NCI-H2196 (cell line): ENCODE results near the gene DCN.
"Not testable (repeated sequence)": the region's sequence is repeated elsewhere in the genome, so short reads cannot be mapped to it uniquely, and the experiment has no call there.

Source experiments
- DNase-seq: peaks from one replicate; lab custom pipeline; 2025; ENCODE audit not compliant: unreplicated experiment; lab: John Stamatoyannopoulos, UW

Gene DCN, protein sequence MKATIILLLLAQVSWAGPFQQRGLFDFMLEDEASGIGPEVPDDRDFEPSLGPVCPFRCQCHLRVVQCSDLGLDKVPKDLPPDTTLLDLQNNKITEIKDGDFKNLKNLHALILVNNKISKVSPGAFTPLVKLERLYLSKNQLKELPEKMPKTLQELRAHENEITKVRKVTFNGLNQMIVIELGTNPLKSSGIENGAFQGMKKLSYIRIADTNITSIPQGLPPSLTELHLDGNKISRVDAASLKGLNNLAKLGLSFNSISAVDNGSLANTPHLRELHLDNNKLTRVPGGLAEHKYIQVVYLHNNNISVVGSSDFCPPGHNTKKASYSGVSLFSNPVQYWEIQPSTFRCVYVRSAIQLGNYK

DNA sequence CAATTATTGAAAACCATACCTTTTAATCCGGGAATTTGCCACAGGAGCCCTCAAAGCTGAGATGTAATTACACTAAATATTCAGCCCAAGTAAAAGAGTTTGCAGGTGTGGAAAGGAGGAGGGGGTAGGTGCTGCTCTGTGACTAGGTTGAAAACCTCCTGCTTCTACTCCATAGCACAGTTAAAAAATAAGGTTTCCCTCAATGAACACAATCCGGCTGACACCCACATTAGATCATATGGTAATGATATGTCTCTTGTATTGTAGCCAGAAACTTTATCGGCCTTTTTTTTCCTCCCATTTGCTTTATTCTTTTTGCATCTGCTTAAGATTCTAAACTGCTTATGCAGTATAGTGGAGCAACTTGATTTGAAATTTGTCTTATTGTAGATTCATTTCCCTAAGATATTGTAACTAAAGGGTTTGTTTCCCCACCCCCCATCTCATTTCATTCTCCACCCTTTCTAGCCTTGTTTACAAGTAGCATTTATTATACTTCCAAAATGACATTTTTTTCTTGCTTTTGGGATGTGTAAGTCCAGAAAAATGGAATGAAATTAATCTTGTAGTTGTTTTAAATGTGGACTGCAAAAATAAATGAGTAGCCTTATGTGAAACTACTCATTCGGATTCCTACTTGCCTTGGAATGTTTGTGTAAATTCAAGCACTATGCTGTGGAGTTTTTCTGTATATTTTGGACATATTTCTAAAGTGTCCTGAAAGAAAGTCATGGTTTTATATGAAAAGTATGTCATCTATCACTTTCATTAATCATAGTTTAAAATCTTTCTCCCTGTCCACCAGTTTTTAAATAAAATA, at the start of gene DCN:
DCN (minus strand) TSS at position 182 of the 820 bp plus-strand sequence. CDS start 4,265 bp downstream, outside the sequence.
- no peak for DNase-seq

- no peak for DNase-seq
Measured at GRCh38 chr12:91230841-91231240, 48.2 kb upstream of the DCN start.

GRCh38 chr12:91226951-91227350, 44.3 kb upstream of the DCN start:
- DNase-seq, result no peak

DNA sequence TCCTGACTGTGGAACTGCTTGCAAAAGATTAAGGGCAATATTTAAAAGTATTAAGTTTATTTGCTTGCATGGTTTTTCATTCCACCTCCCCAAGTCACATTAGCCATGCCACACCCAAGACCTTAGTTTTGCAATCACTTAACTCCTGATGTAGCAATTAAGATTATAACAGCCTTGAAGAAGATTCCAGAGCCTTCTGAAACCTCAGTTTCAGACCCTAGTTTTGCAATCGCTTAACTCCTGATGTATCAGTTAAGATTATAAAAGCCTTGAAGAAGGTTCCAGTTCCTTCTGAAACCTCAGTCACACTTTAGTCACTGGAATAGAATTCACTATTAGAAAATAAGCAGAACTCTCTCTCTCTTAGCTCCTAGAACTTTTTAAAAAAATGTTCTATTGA, 42.7 kb upstream of the DCN start:
- no peak for DNase-seq

- no peak for DNase-seq
Measured at GRCh38 chr12:91224401-91224800, 41.8 kb upstream of the DCN start.

DNA sequence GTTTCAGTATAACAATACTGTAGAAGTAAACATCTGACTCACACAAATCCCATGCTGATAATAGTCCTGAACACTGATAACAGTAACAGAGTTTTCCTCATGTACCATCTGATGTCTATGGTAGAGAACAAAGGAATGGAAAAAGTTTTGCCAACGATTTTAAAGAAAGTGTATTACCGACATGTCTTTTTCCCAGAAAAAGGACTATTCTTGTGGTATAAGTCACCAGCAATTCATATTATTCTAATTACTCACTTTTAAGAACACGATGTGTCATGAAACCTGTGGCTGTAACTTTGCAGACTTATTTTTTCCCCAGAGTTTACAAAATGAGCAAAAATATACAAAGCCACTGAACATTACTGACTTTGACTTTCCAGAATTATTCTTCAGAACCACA, 40.1 kb upstream of the DCN start:
- no peak for DNase-seq

GRCh38 chr12:91219919-91220318, 37.3 kb upstream of the DCN start:
- no peak for DNase-seq

GRCh38 chr12:91219511-91219910, 36.9 kb upstream of the DCN start:
- no peak for DNase-seq

GRCh38 chr12:91216871-91217270, 34.3 kb upstream of the DCN start:
- DNase-seq, result no peak

GRCh38 chr12:91215940-91216454, 33.4 kb upstream of the DCN start:
- no peak for DNase-seq

GRCh38 chr12:91211866-91212265, 29.2 kb upstream of the DCN start:
- DNase-seq, result no peak

DNA sequence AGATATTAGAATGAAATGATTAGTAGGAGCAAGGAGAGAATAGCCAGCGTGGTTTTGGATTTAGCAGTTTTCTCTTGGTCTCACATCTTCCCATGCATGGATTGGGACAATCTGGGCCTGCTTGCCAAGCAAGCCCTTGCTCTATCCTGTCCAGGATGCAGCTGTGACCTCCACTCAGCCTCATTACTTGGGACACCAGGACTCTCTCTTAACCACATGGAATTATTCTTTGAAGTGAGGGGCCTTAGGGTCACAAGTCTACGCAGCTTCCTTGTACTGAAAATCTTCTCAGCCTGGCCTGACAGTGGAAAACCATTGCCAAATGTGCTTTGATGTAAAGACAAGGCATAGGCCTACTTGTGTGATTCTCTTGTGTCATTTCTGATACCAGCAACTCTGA, 28.0 kb upstream of the DCN start:
- DNase-seq, result no peak

GRCh38 chr12:91210144-91210543, 27.5 kb upstream of the DCN start:
- DNase-seq, result no peak

DNA sequence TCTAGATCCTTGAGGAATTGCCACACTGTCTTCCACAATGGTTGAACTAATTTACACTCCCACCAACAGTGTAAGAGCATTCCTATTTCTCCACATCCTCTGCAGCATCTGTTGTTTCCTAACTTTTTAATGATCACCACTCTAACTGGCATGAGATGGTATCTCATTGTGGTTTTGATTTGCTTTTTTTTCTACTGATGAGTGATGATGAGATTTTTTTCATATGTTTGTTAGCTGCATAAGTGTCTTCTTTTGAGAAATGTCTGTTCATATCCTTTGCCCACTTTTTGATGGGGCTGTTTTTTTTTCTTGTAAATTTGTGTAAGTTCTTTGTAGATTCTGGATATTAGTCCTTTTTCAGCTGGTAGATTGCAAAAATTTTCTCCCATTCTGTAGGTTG, 24.7 kb upstream of the DCN start:
- not testable (repeated sequence) for DNase-seq

DNA sequence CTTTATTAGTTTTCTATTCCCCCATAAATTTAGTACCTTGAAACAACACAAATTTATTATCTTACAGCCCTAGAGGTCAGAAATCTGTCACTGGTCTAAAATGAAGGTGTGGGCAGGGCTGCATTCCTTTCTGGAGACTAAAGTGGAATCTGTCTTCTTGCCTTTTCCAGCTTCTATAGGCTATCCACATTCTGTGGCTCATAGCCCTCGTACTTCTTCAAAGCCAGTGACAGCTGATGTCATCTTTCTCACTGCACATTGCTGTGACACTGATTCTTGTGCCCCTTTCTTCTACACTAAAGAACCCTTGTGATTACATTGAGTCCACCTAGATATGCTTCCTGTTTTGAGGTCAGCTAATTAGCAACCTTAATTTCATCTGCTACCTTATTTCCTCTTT, 23.2 kb upstream of the DCN start:
- DNase-seq, result no peak

- no peak for DNase-seq
Measured at GRCh38 chr12:91204421-91204820, 21.8 kb upstream of the DCN start.

DNA sequence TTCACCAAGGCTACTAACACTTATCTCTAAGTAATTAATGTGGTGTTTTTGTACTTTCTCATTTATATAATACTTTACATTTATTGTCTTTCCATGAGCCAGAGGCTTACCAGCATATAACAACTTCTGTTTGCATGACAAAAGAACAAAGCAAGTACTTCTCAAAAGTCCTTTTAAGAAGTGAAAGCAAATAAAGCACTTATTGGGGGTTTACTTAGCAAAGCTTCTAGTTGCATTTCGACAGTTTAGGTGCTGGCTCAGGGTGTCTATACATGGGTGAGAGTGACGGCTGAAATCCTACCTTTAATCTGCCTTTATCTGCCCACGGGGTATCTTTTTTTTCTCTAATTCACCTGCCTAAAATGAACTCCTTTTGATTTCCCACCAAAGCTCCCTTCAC, 21.0 kb upstream of the DCN start:
- DNase-seq, result no peak

GRCh38 chr12:91202390-91202789, 19.8 kb upstream of the DCN start:
- no peak for DNase-seq

- DNase-seq, result no peak
Measured at GRCh38 chr12:91196436-91196835, 13.8 kb upstream of the DCN start.

- no peak for DNase-seq
Measured at GRCh38 chr12:91194500-91194899, 11.9 kb upstream of the DCN start.

- DNase-seq, result no peak
Measured at GRCh38 chr12:91191513-91192111, 9.0 kb upstream of the DCN start.

GRCh38 chr12:91189516-91189915, 6.9 kb upstream of the DCN start:
- no peak for DNase-seq
